ENCODE results near the gene LAGE3.

The LAGE3 gene

GRCh38 chrX:154450312-154450711 is 28.8 kb downstream of the LAGE3 start:
- TF ChIP-seq, protein P1, sequence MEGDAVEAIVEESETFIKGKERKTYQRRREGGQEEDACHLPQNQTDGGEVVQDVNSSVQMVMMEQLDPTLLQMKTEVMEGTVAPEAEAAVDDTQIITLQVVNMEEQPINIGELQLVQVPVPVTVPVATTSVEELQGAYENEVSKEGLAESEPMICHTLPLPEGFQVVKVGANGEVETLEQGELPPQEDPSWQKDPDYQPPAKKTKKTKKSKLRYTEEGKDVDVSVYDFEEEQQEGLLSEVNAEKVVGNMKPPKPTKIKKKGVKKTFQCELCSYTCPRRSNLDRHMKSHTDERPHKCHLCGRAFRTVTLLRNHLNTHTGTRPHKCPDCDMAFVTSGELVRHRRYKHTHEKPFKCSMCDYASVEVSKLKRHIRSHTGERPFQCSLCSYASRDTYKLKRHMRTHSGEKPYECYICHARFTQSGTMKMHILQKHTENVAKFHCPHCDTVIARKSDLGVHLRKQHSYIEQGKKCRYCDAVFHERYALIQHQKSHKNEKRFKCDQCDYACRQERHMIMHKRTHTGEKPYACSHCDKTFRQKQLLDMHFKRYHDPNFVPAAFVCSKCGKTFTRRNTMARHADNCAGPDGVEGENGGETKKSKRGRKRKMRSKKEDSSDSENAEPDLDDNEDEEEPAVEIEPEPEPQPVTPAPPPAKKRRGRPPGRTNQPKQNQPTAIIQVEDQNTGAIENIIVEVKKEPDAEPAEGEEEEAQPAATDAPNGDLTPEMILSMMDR (IDR thresholded peaks at IDR 0.05): no peak

GRCh38 chrX:154449618-154450017 is 29.5 kb downstream of the LAGE3 start:
- TF ChIP-seq, protein P1 (IDR thresholded peaks at IDR 0.05): no peak

- TF ChIP-seq, protein P1 (IDR thresholded peaks at IDR 0.05): no peak
Measured at GRCh38 chrX:154448484-154448883, 30.6 kb downstream of the LAGE3 start.

DNA sequence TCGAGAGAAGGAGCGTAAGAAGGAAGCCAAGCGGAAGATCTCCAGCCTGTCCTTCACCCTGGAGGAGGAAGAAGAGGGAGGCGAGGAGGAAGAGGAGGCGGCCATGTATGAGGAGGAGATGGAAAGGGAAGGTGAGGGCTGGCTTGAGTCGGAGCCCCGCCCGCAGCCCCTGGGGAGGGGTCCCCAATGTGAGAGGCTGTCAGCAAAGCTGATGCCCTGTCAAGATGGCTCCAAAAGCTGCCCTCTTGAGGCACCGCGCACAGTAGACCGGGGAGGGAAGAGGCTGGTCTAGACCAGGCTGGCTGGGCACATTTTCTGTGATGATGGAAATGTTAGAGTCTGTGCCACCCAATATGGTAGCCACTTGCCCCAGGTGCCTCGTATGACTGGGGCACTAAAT is 32.7 kb downstream of the LAGE3 start:
- TF ChIP-seq, protein P1 (IDR thresholded peaks at IDR 0.05): no peak

GRCh38 chrX:154445776-154446175 is 33.3 kb downstream of the LAGE3 start:
- TF ChIP-seq, protein P1 (IDR thresholded peaks at IDR 0.05): no peak

- TF ChIP-seq, protein P1 (IDR thresholded peaks at IDR 0.05): no peak
Measured at GRCh38 chrX:154444755-154445246, 34.3 kb downstream of the LAGE3 start.

- TF ChIP-seq, protein P1 (IDR thresholded peaks at IDR 0.05): no peak
Measured at GRCh38 chrX:154443992-154444754, 34.9 kb downstream of the LAGE3 start, which contains the start of gene FAM50A. Gene FAM50A, plus strand, starts transcription at chrX:154444141. Its CDS starts 95 bp downstream, at chrX:154444236.
